Stimulated activated CD4-positive, alpha-beta T cell treated with anti-CD3 and anti-CD28 coated beads, Interleukin-2, amount 100 ng/mL, for 4 hours (primary cell): ENCODE measurements around the gene DNAH6.
A peak's percentile ranks its signal among the peaks of the same experiment; 100 is the strongest.
"Not testable (repeated sequence)": the region's sequence is repeated elsewhere in the genome, so short reads cannot be mapped to it uniquely, and the experiment has no call there.

Source experiments
- DNase-seq: peaks from one replicate; pipeline ENCODE4 v3.0.0-alpha.2; 2020; ENCODE audit warnings: low read depth

DNAH6 gene

DNA sequence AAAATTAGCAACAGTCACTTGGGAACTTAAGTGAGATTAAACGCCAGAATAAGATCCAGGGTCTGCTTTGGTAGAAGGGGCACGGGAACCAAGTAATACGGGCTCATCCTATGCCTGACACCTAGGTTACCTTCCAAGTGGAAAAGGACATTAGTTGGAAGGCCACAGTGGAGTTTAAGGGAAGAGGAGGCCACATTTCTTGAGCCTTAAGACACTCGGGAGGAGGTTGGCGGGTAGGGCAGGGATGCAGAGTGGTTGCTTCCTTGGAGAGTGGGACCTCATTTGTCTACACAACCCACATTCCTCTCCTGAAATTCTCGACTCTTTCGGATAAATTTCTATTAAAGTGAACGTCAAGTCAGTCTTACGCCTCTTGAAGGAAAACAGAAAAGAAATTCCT, 510 bp upstream of the DNAH6 start:
- no peak for DNase-seq

GRCh38 chr2:84519332-84519957, 3.1 kb downstream of the DNAH6 start:
- DNase-seq, result no peak

DNA sequence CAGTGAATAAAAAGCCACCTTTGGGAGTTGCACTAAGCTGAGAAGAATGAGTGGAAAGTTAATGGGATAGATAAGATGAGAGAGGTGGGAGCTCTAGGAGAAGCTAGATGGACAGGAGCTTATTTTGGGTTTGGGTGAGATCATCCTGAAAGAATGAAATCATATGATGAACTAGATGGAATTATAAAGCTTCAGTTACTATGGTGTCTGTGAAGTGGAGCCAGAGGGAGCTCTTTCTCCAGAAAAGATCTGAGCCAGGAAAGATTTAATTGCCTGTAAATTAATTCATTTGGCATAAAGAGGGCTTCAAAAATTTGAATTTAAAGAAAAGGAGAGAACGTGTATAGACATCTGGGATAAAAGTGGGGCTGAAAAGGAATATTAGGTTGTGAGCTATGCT, 10.3 kb downstream of the DNAH6 start:
- no peak for DNase-seq

DNA sequence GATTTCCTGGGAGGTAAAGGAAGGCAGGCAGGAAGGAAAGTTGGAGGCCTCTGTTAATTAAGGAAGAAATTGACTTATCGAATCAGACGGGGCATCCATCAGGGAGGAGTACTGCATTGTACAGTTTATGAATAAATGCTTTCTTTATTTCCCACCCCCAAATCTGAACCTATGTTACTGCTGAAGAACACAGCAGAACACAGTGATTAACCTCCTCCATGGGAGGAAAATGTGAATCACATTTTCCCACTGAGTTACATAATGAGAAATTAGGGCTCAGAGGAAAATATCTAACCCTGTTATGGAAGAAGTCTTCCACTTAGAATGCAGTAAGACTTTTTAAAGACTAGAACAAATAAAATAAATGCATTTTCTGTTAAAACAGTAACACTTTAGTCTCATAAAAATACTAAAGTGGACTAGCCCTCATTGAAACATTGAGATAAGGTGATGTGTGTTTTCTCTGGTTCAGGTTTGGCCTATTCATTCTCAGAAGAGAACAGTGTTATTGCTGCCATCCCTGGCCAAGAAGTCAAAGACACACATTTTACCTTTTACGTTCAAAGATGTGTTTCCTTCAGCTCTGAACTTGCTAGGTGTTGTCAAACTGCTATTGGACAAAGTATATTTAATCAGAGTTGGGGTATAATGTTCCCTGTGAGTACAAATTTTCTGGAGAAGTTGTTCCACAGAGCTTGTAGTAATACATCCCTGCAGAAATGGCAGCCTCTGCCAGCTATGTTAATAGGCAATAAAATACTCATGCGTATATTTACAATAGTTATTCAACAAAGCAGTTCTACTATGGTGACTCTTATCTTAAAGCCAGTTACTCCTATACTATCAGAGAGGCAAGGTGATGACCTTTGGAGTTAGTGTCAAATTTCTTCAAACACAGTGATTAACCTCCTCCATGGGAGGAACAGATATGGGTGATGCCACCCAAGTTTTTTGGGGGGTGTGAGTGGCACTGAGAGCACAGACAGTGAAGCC, 11.1 kb downstream of the DNAH6 start:
- peak; percentile 41 for DNase-seq

DNA sequence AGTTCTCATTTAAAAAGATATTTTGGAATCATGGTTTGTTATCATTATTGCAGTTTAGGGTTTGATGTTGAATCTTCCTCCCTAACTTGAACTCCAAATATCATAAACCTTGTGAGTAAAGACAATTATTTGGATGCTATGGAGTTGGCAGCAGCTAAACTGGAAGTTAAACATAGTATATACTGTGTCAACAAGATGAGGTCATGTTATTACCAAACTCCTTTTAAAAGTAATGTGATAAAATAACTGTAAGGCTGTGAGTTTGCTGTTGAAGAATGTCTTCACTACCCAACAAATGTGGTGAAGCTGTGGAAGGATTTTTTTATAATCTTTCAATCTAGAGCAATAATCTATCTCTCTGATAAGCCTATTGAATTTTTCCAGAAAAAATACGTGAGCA, 16.0 kb downstream of the DNAH6 start:
- no peak for DNase-seq

DNA sequence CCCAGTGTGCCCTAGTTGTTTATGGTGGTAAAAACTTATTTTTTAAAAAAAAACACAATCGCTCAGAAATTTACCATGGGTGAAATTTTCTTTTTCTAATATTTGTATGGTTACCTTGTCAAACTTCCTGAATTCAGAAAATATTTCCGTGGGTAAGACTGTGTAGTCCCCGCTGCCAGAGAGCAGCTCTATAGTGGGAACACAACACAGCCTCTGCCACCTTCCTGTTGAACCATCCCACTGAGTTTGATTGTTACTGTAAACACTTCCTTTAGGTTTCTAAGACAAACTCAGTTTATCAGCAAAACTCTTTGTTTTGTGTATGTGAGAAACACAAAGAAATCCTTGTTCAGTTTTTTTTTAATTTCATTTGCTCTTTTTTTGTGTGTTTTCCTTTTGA, 17.9 kb downstream of the DNAH6 start:
- no peak for DNase-seq

- no peak for DNase-seq
These were observed 21.0 kb downstream of the DNAH6 start for GRCh38 chr2:84537251-84537650.

DNA sequence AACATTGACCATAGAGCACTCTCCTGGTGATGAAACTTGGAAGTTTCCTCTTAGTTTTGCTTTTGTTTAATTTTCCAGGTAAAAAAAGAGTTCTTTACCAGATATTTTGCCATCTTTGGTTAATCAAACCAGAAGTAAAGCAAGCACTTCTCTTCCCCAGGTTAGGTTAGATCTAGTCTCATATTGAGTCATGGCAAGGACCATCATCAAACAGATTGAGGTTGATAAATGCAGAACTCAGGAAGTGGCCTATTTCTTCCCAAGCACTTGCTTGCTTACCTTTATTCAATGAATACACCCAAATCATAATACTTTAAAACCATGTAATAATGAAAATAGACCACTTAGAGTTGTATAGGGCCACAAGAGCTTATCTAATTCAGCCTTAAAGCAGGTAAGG, 23.4 kb downstream of the DNAH6 start:
- no peak for DNase-seq

DNA sequence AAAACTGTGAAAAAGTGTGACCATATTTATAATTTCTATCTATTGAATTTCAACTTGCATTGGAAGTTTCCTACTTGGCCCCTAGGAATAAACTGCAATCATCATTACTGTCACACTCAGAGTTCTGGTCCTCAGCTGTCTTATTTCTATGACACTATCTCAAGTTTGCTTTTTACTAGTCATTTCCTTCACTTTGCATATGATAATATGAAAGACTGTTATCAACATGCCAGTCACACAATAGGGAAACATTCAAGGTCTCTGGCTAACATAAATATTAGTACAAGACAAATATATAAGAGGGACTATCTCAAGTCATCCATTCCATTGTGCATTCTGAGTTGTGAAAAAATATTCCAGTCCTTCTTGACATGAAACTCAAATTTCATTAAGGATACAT, 28.7 kb downstream of the DNAH6 start:
- DNase-seq, result no peak

DNA sequence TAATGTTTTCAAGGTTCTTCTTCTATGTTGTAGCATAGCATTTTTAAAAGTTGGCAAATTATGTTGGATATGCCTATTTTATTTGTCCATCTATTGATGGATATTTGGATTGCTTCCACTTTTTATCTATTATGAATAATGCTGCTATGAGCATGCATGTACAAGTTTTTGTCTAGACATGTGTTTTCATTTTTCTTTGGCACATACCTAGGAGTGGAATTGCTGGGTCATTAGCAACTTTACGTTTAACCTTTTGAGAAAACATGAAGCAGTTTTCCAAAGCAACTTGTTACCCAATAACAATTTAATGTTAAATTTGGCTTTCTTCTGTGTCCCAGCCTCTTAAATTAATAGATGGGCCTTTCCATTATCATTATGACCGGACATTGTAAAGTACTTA, 30.3 kb downstream of the DNAH6 start:
- no peak for DNase-seq

DNA sequence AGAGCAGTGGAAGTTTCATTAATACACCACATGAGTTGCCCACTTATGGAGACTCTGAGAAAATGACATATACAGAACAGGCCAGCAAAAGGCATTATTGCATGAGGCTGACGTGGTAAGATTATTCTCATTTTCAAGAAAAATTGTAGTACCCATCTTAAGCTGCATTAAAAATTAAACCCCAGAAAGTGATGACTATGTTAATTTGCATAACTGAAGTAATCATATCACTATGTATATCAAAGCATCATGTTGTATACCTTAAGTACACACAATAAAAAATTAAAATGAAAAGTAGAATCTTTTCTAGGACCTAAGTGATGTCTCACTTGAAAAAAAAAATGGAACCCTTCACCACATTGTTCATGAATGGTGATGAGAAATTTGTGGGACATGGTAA, 32.0 kb downstream of the DNAH6 start:
- no peak for DNase-seq

GRCh38 chr2:84550916-84551315, 34.6 kb downstream of the DNAH6 start:
- DNase-seq, result no peak

DNA sequence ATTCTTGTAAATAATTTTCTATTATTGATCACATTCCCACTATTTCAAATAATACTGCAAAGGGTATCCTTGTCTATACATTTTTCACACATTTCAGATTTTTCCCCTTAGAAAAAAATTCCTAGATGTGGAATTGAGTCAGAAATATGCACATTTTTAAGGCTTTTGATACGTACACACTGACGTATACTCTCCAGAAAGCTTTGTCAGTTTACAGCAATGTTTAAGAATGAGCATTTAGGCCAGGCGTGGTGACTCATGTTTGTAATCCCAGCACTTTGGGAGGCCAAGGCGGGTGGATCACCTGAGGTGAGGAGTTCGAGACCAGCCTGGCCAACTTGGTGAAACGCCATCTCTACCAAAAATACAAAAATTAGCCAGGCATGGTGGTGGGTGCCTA, 35.2 kb downstream of the DNAH6 start:
- not testable (repeated sequence) for DNase-seq

DNA sequence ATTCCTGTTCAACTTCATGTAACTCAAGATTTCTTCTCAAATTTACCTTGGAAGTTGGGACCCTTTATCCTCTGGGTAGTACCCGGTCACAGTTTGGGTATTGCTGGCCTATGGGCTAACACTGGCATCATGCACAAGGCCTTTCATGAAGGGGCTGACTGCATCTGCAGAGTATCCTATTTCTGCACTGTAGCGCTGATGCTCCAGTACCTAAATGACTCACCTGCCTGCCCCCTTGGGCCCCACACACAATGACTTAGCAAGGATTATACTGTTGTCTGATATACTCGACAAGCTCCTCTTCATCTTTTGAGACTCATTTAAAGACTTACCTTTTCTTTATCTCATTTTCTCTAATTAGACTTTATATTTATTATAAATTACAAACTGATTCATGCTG, 39.9 kb downstream of the DNAH6 start:
- DNase-seq, result no peak

- DNase-seq, result no peak
These were observed 43.5 kb downstream of the DNAH6 start for GRCh38 chr2:84559838-84560237.

DNA sequence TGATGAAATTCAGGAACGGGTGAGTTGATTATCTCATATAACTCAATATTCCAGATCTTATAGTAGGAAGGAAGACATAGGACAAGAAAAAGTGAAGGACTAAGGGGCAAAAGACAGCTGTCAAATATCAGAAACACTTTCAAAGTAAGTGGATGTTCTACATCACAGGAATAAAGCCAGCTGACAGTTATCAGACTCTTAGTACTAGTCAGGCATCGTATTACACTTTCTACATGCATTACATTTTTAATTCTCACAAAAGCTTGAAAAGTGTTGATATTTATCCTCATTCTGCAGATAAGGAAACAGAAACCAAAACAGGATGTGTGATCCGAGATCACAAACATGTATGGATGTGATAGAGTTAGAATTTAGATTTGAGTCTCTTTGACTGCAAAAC, 63.4 kb downstream of the DNAH6 start:
- DNase-seq, result no peak

DNA sequence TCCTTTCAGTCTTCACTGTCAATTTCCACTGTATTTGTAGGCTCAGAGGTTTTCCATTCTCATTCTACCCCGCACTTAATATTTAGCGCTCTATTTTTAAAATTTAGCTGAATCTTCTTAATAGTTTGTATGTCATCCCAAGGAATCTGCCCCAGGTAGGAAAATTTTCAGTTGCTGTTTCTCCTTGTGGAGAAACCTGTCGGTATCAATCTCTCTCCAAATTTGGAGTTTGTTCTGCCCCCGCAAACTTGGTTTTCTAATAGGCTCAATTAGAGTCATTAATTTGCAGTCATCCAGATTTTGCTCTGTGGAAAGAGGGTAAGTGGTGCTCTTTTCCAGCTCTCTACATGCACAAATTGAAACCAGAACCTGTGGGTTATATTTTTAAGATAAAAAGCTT, 87.6 kb downstream of the DNAH6 start:
- DNase-seq, result no peak

GRCh38 chr2:84613082-84613481, 96.8 kb downstream of the DNAH6 start:
- no peak for DNase-seq

DNA sequence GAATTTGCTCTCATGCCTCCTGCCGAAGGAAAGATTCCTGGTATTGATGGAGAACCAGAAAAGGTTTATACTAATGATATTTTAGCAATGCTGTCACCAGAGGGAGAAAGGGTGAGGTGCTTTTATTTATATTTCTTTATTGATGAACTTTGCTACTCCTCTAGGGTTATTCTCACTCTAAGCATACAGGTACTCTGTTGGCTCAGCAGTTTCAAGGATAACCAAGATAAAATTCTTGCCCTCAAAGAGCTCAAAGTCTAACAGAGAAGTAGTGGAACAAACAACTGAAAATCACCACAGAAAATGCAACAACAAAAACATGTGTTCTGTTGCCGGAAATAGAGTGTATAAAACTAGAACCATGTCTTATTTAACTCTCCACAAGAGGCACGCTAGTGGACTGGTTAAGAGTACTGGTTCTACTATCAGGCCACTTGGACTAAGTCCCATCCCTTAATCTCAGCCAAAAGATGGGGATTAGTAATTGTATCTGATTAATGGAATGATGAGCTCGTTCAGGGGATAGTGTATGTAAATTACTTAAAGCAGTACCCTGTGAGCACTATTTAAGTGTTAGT, 103.6 kb downstream of the DNAH6 start:
- DNase-seq, result no peak

DNA sequence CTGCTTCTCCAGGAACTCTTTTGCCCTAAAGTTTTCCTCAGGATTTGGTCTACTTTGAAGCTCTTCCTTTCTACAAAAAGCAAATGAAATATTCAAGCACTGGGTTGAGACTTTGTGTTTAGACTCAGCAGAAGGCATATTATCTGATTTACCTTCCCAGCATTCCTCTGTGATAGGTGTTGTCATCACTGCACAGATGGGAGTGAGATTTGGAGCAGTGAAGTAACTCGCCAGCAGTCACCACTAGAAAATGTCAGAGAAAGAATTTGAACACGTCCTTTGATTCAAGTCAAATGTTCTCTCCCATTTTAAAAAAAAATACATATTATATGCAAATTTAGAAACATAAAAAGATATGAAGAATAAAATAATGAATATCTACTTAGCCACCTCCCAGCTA, 112.2 kb downstream of the DNAH6 start:
- no peak for DNase-seq

DNA sequence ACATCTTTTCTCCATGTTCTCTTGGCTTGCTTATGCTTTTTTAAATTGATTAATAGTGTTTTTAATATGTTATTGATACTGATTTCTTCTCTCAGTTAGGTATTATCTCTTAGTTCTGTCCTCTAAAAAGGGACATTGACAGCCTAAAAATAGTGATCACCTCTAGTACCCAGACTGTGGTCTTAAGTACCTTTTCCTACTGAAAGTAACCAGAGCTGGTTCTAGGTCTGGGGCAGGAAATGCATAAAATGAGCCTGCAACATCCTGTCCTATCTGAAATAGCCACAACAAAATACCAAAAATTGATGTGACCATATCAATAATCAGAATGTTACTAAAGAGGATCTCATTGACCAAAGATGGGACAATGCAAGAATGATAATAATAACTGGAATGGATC, 113.3 kb downstream of the DNAH6 start:
- DNase-seq, result no peak

GRCh38 chr2:84631047-84631446, 114.7 kb downstream of the DNAH6 start:
- no peak for DNase-seq

GRCh38 chr2:84631985-84632384, 115.7 kb downstream of the DNAH6 start:
- DNase-seq, result no peak
